GM19438 (cell line): ENCODE measurements around the gene TLE5.

Experiments used
- ATAC-seq: cut with Tn5 transposase; IDR thresholded peaks from one replicate; pipeline ENCODE4 v1.9.1; 2021; ENCODE audit warnings: low read depth; ENCODE audit not compliant: unreplicated experiment

The TLE5 gene

DNA sequence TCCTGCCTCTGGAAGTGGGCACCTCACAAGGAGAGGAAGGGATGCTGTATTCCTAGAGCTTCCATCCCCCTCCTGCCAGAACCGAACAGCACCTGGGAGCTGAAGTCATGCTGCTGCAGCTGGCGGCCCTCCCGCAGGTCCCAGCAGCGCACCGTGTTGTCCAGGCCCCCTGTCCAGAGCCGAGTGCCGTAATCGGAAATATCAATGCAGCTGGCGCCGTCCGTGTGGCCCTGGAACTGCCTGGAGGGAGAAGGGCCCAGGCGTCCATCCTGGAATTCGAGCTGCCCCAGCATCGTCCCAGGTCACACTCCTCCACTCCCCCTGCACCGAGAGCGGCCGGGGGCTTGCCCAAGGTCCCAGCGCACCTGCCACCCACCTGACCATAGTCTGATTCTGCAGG, 57.0 kb downstream of the TLE5 start:
- no peak for ATAC-seq

GRCh38 chr19:3004522-3004921, 57.8 kb downstream of the TLE5 start:
- no peak for ATAC-seq

DNA sequence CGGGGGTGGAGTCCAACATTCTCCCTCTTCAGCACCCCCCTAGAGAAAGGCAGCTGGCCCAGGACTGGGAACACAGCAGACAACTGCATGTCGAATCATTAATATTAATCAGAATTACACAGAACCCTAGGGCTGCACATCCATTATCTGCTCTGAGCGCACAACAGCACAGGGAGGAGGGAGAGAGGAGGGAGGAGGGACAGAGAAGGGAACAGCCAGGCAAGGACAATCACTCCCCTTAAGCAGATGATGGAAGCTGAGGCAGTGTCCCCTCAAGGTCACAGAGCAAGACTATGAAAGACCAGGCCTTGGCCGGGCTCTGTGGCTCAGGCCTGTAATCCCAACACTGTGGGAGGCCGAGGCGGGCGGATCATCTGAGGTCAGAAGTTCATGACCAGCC, 59.2 kb downstream of the TLE5 start:
- ATAC-seq = no peak
